ENCODE data around the gene LINC01488. TPM values are rescaled to one million over a fixed set of nuclear protein-coding genes. Genes with fewer than 3 reads are reported as not detected.

The LINC01488 gene
- total RNA-seq, 2 donors from 2014 or later, result not detected

GRCh38 chr11:69475866-69476471, 5.5 kb upstream of the LINC01488 start:
- no peaks in the 10 kb centered on the region for H3K36me3 ChIP-seq
- H3K9me3 ChIP-seq, result no peaks in the 10 kb centered on the region
- no peaks in the 10 kb centered on the region for H3K27me3 ChIP-seq (replicated peaks; ENCODE audit: insufficient read depth)
- intact Hi-C loops (cut with DNase I), result no loop called here
- no peak overlapping the region for H3K4me3 ChIP-seq
- DNase-seq (ENCODE audit: low spot score), result no peak
- 70% methylated on average over 24 of the region's 24 CpGs for WGBS
- no peak overlapping the region for H3K27ac ChIP-seq
- TF ChIP-seq POLR2AphosphoS5 (IDR thresholded peaks at IDR 0.05) (no peak), CTCF (IDR thresholded peaks at IDR 0.05) (no peak), POLR2A (IDR thresholded peaks at IDR 0.05) (no peak)
- no peaks in the 10 kb centered on the region for H3K4me1 ChIP-seq (replicated peaks)

- H3K27me3 ChIP-seq (replicated peaks; ENCODE audit: insufficient read depth), result no peaks in the 10 kb centered on the region
- intact Hi-C loops (cut with DNase I), result no loop called here
- H3K36me3 ChIP-seq, result no peaks in the 10 kb centered on the region
- 92% methylated on average over 16 of the region's 16 CpGs for WGBS
- no peak for TF ChIP-seq POLR2A (IDR thresholded peaks at IDR 0.05)
- no peak for TF ChIP-seq POLR2AphosphoS5 (IDR thresholded peaks at IDR 0.05)
- no peak for TF ChIP-seq CTCF (IDR thresholded peaks at IDR 0.05)
- no peak for DNase-seq (ENCODE audit: low spot score)
- no peaks in the 10 kb centered on the region for H3K4me1 ChIP-seq (replicated peaks)
- H3K4me3 ChIP-seq, result no peak overlapping the region
- H3K9me3 ChIP-seq, result no peaks in the 10 kb centered on the region
- no peak overlapping the region for H3K27ac ChIP-seq
Observed at GRCh38 chr11:69476509-69476961, 4.9 kb upstream of the LINC01488 start.

GRCh38 chr11:69477086-69477485, 4.4 kb upstream of the LINC01488 start:
- intact Hi-C loops (cut with DNase I), result no loop called here
- no peak overlapping the region for H3K4me3 ChIP-seq

GRCh38 chr11:69479591-69480271, 1.7 kb upstream of the LINC01488 start:
- Histone ChIP-seq H3K9me3 (no peaks in the 10 kb centered on the region), H3K27me3 (replicated peaks; ENCODE audit: insufficient read depth) (no peaks in the 10 kb centered on the region), H3K27ac (no peak overlapping the region), H3K4me3 (no peak overlapping the region), H3K36me3 (no peaks in the 10 kb centered on the region), H3K4me1 (replicated peaks) (no peaks in the 10 kb centered on the region)
- DNase-seq (ENCODE audit: low spot score), result peak; percentile 71
- intact Hi-C loops (cut with DNase I), result no loop called here
- WGBS, result 49% methylated on average over 19 of the region's 19 CpGs
- TF ChIP-seq CTCF (IDR thresholded peaks at IDR 0.05) (no peak), POLR2AphosphoS5 (IDR thresholded peaks at IDR 0.05) (peak; percentile 34)

More at GRCh38 chr11:69477086-69477485, 4.4 kb upstream of the LINC01488 start:
- no peaks in the 10 kb centered on the region for H3K4me1 ChIP-seq (replicated peaks)
- H3K36me3 ChIP-seq, result no peaks in the 10 kb centered on the region
- TF ChIP-seq CTCF (IDR thresholded peaks at IDR 0.05), result no peak
- no peak for TF ChIP-seq POLR2A (IDR thresholded peaks at IDR 0.05)
- TF ChIP-seq POLR2AphosphoS5 (IDR thresholded peaks at IDR 0.05), result no peak
- no peaks in the 10 kb centered on the region for H3K9me3 ChIP-seq
- no peak overlapping the region for H3K27ac ChIP-seq
- H3K27me3 ChIP-seq (replicated peaks; ENCODE audit: insufficient read depth), result no peaks in the 10 kb centered on the region
- 97% methylated on average over 16 of the region's 16 CpGs for WGBS
- no peak for DNase-seq (ENCODE audit: low spot score)

Measured in prostate gland (tissue), 2 donors.